Natural killer cell treated with Interleukin-12 subunit alpha and Interleukin-12 subunit beta and Interleukin-15 and Interleukin-18, amount 100 ng/mL, for 72 hours (primary cell): ENCODE results near the gene HBB. TPM values are rescaled to one million over a fixed set of nuclear protein-coding genes. Genes with fewer than 3 reads are reported as not detected.

Source experiments
- ATAC-seq, 2 donors: fragments of 150-1000 bp; cut with Tn5 transposase in 1 of 2; sonication (Bioruptor Pico), chemical (Tn5 transposase) in 1 of 2; 2 replicates each; pipeline ENCODE4 v1.10.0; 2021
- DNase-seq: peaks from one replicate; pipeline ENCODE4 v3.0.0; 2022; ENCODE audit warnings: low spot score
- H3K27ac Mint-ChIP-seq, 2 donors: 1 replicate in 1 of 2; 2 replicates in 1 of 2; pipeline ENCODE4 v1.8.0; 2022; ENCODE audit warnings: mixed read lengths in 2 of 2, mild to moderate bottlenecking in 1 of 2, moderate library complexity in 1 of 2
- H3K27me3 Mint-ChIP-seq, 2 donors: 1 replicate in 1 of 2; 2 replicates in 1 of 2; pipeline ENCODE4 v1.8.0; 2022; ENCODE audit warnings: mixed read lengths in 2 of 2
- H3K36me3 Mint-ChIP-seq: one replicate; pipeline ENCODE4 v1.8.0; 2022; ENCODE audit warnings: mixed read lengths
- H3K4me1 Mint-ChIP-seq, 2 donors: 1 replicate in 1 of 2; 2 replicates in 1 of 2; pipeline ENCODE4 v1.8.0; 2022; ENCODE audit warnings: low read depth in 2 of 2, mixed read lengths in 2 of 2, mild to moderate bottlenecking in 1 of 2
- H3K4me3 Mint-ChIP-seq: one replicate; pipeline ENCODE4 v1.8.0; 2022; ENCODE audit warnings: mixed read lengths
- H3K9me3 Mint-ChIP-seq: 2 replicates; pipeline ENCODE4 v1.8.0; 2022; ENCODE audit warnings: mixed read lengths
- total RNA-seq, 2 donors: library from RNA; stranded (reverse); gene quantifications; one replicate each; pipeline ENCODE4 v1.2.3, GENCODE V29; 2022

HBB gene
- total RNA-seq, 2 donors from 2014 or later: not detected

DNA sequence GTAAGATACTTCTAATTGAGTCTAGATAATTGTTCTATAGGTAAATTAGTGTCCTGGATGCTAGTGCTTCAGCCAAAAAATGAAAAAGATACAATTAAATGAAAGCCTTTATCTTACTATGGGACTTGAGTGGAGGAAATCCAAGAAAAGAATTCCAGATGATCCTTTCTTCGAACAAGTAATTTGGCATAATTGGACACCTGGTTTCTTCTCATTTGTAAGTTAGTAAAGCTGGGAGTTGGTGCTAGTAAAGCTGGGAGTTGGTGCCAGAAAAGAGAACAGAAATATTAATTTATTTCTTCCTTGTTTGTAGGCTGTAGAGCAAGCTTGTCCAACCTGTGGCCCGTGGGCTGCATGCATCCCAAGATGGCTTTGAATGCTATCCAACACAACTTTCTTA, 38.7 kb downstream of the HBB start:
- Mint-ChIP-seq H3K27me3 (no peaks in the 10 kb centered on the region), H3K4me3 (no peak overlapping the region), H3K4me1 (no peaks in the 10 kb centered on the region), H3K36me3 (no peaks in the 10 kb centered on the region), H3K9me3 (peaks cover 9% of the 10 kb centered on the region), H3K27ac (no peak overlapping the region)
- ATAC-seq (no peak), DNase-seq (no peak)

DNA sequence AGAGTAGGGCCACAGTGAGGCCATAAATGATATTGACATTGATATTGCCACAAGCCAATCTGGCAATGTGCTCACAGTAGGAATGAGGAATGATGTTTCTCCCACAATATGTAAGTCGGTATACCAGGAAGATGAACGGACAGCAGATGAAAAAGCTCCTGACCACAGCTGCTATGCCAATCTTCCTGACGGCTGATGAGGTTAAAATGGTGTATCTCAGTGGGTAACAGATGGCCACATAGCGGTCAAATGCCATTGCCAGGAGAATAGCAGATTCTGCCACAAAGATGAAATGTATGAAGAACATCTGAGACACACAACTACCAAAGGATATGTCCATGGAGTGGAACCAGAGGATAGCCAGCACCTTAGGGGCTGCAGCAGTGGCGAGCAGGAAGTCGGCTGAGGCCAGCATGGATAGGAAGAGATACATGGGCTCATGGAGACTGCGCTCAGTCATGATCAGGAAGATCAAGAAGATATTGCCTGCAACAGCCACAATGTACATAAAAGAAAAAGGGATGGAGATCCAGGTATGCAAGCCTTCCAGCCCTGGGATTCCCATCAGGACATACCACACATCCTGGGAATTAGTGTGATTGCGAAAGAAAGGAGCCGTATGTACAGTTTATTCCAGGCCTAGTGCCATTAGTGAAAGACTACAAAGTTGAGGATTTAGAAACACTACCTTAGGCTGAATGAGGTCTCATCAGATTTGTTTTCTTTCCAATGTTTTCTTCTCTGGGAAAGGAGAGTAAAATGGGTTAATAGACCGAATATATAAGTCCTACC, 48.6 kb downstream of the HBB start:
- H3K4me1 Mint-ChIP-seq: no peaks in the 10 kb centered on the region
- peaks cover 2% of the 10 kb centered on the region for H3K9me3 Mint-ChIP-seq
- no peak overlapping the region for H3K27ac Mint-ChIP-seq
- no peak for DNase-seq
- H3K27me3 Mint-ChIP-seq: no peaks in the 10 kb centered on the region
- no peak for ATAC-seq
- no peak overlapping the region for H3K4me3 Mint-ChIP-seq
- H3K36me3 Mint-ChIP-seq: no peaks in the 10 kb centered on the region

Other genes starting within 250 kb of the HBB start
- gene OR51L1, start 232.2 kb downstream of the HBB start, total RNA-seq: not detected
- not detected for gene OR52J3, start 180.5 kb downstream of the HBB start, total RNA-seq
- gene OR52E2, start 167.4 kb downstream of the HBB start, total RNA-seq: not detected
- not detected for gene OR52E1, start 157.5 kb downstream of the HBB start, total RNA-seq
- gene OR52A5, start 88.7 kb downstream of the HBB start, total RNA-seq: not detected
- gene OR52A1, start 72.3 kb downstream of the HBB start, total RNA-seq: not detected
- not detected for gene OR51V1, start 26.4 kb downstream of the HBB start, total RNA-seq
- not detected for gene HBD, start 7.4 kb upstream of the HBB start, total RNA-seq
- not detected for gene HBG1, start 22.8 kb upstream of the HBB start, total RNA-seq
- gene HBG2, start 27.7 kb upstream of the HBB start, total RNA-seq: not detected
- not detected for gene HBE1, start 42.9 kb upstream of the HBB start, total RNA-seq
- gene OR51B4, start 74.9 kb upstream of the HBB start, total RNA-seq: not detected
- gene OR51B2, start 97.2 kb upstream of the HBB start, total RNA-seq: not detected
- not detected for gene OR51B5, start 116.5 kb upstream of the HBB start, total RNA-seq
- not detected for gene OR51B6, start 124.4 kb upstream of the HBB start, total RNA-seq
- gene OR51M1, start 156.7 kb upstream of the HBB start, total RNA-seq: not detected
- not detected for gene OR51Q1, start 195.0 kb upstream of the HBB start, total RNA-seq
- not detected for gene OR51I1, start 214.4 kb upstream of the HBB start, total RNA-seq
- gene OR51I2, start 222.3 kb upstream of the HBB start, total RNA-seq: not detected